ENCODE data around the gene TRMT1.
"Not testable (repeated sequence)": the region's sequence is repeated elsewhere in the genome, so short reads cannot be mapped to it uniquely, and the experiment has no call there.

TRMT1 gene

GRCh38 chr19:13116282-13117175, at the start of gene TRMT1:
Gene TRMT1 (minus strand): TSS chr19:13116740. CDS start chr19:13116399, 341 bp downstream.
- DNase-seq (ENCODE audit: low spot score) (peak; percentile 91), FAIRE-seq (peak; percentile 56)

- FAIRE-seq: not testable (repeated sequence)
These were observed 49.6 kb upstream of the TRMT1 start for GRCh38 chr19:13166151-13166550.

GRCh38 chr19:13165162-13165997, 48.8 kb upstream of the TRMT1 start:
- FAIRE-seq (no peak), DNase-seq (ENCODE audit: low spot score) (no peak)

More at GRCh38 chr19:13166151-13166550, 49.6 kb upstream of the TRMT1 start:
- DNase-seq (ENCODE audit: low spot score): not testable (repeated sequence)

GRCh38 chr19:13164343-13165161, 48.0 kb upstream of the TRMT1 start:
- DNase-seq (ENCODE audit: low spot score): peak; percentile 61
- FAIRE-seq: no peak

GRCh38 chr19:13163609-13164342, 47.2 kb upstream of the TRMT1 start:
- peak; percentile 95 for DNase-seq (ENCODE audit: low spot score)
- peak; percentile 77 for FAIRE-seq

GRCh38 chr19:13162724-13163608, 46.4 kb upstream of the TRMT1 start:
- peak; percentile 62 for FAIRE-seq
- DNase-seq (ENCODE audit: low spot score): peak; percentile 94

GRCh38 chr19:13160557-13160956, 44.0 kb upstream of the TRMT1 start:
- DNase-seq (ENCODE audit: low spot score) (peak; percentile 35), FAIRE-seq (no peak)

- FAIRE-seq: no peak
- DNase-seq (ENCODE audit: low spot score): no peak
These were observed 43.2 kb upstream of the TRMT1 start for GRCh38 chr19:13159713-13160112.

GRCh38 chr19:13155472-13156359, 39.2 kb upstream of the TRMT1 start:
- DNase-seq (ENCODE audit: low spot score) (peak; percentile 38), FAIRE-seq (no peak)

- peak; percentile 35 for DNase-seq (ENCODE audit: low spot score)
- no peak for FAIRE-seq
These were observed 38.5 kb upstream of the TRMT1 start for GRCh38 chr19:13154911-13155471.

- DNase-seq (ENCODE audit: low spot score): peak; percentile 86
- no peak for FAIRE-seq
These were observed 37.8 kb upstream of the TRMT1 start for GRCh38 chr19:13154241-13154778.

GRCh38 chr19:13153569-13154240, 37.2 kb upstream of the TRMT1 start:
- no peak for DNase-seq (ENCODE audit: low spot score)
- no peak for FAIRE-seq

GRCh38 chr19:13152974-13153568, 36.5 kb upstream of the TRMT1 start:
- DNase-seq (ENCODE audit: low spot score): peak; percentile 91
- FAIRE-seq: no peak

- DNase-seq (ENCODE audit: low spot score): no peak
These were observed 35.9 kb upstream of the TRMT1 start for GRCh38 chr19:13152356-13152973.

GRCh38 chr19:13151605-13152355, 35.2 kb upstream of the TRMT1 start:
- no peak for FAIRE-seq
- DNase-seq (ENCODE audit: low spot score): peak; percentile 96

More at GRCh38 chr19:13152356-13152973, 35.9 kb upstream of the TRMT1 start:
- peak; percentile 67 for FAIRE-seq

All from RCC 7860 (cell line).